HG03439 (cell line): Measurements from ENCODE around the gene GLS2.
"Not testable (repeated sequence)": the region's sequence is repeated elsewhere in the genome, so short reads cannot be mapped to it uniquely, and the experiment has no call there.

Experiments
- ATAC-seq: cut with Tn5 transposase; IDR thresholded peaks from one replicate; pipeline ENCODE4 v1.9.1; 2021; ENCODE audit warnings: mild to moderate bottlenecking, moderate library complexity; ENCODE audit not compliant: unreplicated experiment

Gene GLS2

DNA sequence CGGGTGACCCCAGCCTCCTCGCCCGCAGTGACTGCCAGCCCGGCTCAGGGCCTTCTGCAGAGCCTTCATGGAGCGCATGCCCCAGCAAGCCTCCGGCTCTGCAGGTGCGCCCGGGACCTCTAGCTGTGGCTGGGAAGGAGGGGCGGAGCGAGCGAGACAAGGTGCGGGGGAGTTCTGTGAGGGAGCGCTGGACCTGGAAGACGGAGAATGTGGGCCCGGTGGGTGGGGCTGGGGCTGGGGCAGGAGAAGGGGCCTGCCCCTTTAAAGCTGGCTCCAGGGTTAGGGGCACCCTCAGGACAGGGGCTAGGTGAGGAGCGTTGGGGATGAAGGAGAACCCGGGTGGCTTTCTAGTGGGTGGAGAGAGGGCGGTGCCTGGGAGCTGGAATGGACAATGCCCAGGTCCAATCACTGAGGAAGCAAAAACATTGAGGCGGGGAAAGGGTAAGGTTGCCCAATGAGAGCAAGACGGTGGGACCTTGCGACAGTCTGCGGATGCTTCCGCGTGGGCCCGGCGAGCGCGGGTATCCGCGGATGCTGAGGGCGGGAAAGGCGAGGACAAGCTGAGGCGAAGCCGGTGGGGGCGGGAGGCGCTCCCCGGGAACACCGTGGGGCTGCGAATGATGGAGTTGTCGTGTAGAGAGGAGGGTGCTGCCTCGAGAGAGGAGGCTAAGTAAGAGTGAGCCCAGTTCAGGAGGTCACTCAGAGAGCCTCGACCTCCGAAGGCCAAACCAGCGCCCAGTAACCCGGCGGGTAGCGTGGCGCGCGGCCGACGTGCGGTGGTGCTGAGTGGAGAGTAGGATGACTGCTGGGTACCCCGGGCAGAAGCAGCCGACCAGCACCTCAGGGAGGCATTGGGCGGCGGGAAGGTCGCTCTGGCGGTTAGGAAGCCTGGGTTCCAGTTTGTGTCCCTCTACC is at the start of gene GLS2:
Gene GLS2 (minus strand): TSS at position 121 of the 915 bp plus-strand sequence. CDS start 43 bp downstream, at position 78.
- ATAC-seq, result peak; percentile 89

DNA sequence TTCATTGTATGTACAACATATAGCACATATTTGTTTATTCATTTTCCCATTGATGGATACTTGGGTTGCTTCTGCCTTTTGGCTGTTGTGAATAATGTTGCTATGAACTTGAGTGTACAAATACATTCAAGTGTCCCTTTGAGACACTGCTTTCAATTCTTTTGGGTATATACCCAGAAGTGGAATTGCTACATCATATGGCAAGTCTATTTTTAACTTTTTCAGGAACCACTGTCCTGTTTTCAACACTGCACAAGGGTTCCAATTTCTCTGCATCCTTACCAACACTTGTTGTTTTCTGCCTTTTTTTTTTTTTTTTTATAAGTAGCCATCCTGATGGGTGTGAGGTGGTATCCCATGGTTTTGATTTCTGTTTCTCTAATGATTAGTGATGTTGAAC is 49.6 kb upstream of the GLS2 start:
- no peak for ATAC-seq

- ATAC-seq, result no peak
Measured at GRCh38 chr12:56530390-56531055, 42.6 kb upstream of the GLS2 start.

DNA sequence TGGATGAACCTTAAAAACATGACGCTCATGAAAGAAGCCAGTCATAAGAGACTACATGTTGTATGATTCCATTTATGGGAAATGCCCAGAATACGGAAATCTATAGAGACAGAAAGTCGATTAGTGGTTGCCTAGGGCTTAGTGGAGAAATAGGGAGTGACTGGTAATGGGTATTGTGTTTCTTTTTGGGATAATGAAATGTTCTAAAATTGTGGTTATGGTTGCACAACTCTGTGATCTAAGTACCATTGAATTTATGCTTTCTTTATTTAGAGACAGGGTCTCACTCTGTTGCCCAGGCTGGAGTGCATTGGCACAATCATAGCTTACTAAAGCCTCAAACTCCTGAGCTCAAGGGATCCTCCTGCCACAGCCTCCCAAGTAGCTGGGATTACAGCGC is 41.7 kb upstream of the GLS2 start:
- no peak for ATAC-seq

- ATAC-seq, result no peak
Measured at GRCh38 chr12:56528846-56529245, 40.9 kb upstream of the GLS2 start.

DNA sequence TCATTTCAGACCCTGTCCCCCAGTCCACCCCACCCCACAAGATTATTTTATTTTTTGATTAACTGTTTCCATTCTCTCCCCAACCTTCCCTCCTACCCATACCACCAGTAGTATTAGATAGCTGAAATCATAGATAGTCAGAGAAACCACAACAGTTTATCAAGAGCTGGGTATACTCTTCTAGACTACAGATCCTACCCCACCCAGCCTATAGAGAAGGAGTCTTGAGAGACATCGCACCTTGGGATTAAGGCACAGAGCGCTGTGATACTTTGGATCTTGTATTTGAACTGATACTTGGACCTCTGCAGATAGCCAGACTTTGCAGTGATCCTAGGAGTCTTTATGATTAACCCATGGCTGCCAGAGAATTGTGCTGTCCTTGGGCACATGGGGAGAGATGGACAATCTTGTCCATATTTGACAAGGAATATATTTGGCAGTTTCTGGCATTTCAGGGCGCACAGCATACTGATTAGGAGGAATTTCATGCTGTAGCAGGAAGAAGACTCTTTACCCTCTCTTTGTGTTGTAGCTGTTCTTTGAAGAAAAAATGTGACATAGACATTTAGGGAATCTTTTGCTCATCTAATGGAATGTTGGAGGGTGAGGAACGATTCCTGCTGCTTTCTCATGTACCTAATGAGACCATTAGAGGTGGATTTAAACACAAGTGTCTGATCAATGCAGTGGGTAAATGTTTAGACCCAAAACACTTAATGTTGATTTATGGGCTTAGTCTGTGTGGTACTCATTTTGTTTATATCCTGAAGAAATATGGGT is 34.6 kb upstream of the GLS2 start:
- no peak for ATAC-seq

DNA sequence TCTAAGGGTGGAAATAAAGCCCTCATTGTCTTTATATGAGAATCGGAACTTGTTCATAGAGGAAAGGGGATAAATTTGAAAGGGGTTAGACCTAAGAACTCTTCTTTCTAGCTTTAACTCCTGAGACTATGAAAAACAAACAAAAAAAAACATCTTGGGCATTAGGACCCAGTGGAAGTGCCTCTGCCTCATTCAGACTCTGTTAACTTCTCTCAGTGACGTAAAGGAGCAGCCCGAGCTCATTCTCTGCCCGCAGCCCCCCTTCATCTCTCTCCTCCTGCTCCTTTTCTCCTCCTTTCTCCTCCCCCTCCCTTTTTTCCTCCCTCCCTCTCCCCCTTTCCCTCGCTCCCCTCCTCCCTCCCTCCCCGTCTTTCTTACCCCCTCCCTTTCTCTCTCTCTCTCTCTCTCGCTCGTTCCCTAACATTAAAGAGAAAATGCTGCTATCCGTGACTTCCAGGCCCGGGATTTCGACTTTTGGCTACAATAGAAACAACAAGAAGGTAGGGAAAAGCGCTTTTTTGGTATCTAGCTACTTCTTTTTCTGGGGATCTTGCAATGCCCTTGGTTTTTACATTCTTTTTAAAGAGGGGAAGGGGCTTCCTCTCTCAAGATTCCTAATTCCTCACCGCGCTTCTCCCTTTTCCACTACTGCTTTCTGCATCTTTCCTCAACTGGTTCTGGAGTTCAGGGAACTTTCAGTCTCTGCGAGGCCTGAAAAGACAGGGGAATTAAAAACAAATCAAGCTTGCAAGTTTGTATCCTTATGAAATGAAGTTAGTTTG is 33.8 kb upstream of the GLS2 start, which contains the start of gene RBMS2:
Gene RBMS2 (plus strand): TSS at position 231 of the 782 bp plus-strand sequence. CDS start 204 bp downstream, at position 435.
- no peak for ATAC-seq

GRCh38 chr12:56521209-56521589 is 33.2 kb upstream of the GLS2 start:
- no peak for ATAC-seq

DNA sequence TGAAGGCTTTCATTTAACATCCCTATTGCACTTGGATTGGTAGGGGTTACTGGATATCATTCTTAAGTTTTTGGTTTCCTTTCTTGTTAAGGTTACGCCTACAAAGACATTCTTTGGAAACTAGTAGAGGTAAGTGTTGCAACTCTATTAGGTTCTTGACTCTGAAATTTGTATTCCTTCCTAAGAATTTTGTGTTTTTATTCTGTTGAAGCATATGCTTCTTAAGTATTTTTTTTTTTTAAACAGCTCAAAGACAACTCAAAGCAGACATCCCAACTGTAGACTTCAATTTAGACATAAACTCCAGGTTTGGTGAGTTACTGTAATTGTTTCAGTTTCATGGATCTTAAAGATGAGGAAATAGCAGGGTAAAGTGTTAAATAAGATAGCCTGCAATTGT is 32.5 kb upstream of the GLS2 start:
- ATAC-seq, result no peak

DNA sequence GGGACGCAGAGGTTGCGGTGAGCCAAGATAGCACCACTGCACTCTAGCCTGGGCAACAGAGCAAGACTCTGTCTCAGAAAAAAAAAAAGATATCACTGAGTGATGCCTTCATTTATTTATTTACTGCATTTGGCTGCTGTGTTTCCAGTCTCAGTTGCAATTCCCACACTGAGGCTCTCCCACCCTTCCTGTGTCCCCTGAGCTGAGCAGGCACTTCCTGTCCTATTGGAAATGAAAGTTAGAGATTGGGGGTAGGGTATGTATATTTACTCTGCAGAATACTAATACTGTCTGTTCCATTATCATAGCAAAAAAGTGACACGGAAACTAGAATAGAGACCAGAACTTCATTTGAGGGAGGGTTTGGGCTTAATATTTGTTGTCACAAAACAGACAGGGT is 32.1 kb upstream of the GLS2 start:
- no peak for ATAC-seq

DNA sequence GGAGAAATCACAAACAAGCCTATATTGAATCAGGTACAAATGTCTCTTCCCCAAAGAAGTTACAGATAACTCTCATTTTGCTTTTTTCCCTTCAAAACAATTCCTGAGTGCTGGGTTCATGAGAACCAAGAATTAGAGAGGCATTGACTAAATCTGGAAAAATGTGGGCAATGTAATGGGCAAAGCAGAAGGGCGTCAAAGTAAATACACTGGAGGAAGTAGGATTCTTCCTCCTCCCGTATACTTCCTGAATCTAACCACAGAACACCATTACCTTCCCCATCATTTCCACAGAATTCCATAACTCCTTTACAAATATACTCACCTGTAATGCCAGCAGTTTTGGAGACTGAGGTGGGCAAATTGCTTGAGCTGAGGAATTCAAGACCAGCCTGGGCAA is 30.6 kb upstream of the GLS2 start:
- no peak for ATAC-seq

DNA sequence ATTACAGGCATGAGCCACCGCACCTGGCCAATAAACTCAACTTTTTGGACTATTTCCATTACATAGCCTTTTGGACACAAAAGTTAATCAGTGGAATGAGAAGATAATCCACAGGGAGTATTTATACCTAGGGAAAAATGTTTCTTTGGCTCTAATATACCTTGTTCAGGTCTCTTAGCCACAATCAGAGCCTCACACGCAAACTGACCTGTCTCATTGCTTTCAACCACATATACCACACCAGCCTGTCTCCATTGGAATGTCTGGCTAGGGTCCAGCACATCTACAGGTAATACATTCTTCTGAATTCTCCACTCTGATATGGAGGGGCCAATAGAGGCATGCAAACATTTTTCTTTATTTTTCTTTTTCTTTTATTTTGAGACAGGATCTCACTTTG is 29.9 kb upstream of the GLS2 start:
- ATAC-seq, result no peak

DNA sequence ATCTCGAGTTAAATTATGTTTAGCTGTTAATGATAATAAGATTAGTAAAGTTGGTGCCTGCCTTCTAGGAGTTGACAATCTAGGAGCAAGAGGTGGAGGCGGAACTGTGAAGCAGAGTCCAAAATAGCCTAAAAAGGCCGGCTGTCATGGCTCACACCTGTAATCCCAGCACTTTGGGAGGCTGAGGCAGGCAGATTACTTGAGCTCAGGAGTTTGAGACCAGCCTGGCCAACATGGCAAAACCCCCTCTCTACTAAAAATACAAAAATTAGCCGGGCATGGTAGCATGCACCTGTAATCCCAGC is 26.0 kb upstream of the GLS2 start:
- ATAC-seq, result not testable (repeated sequence)

- ATAC-seq, result no peak
Measured at GRCh38 chr12:56510786-56511185, 22.8 kb upstream of the GLS2 start.

DNA sequence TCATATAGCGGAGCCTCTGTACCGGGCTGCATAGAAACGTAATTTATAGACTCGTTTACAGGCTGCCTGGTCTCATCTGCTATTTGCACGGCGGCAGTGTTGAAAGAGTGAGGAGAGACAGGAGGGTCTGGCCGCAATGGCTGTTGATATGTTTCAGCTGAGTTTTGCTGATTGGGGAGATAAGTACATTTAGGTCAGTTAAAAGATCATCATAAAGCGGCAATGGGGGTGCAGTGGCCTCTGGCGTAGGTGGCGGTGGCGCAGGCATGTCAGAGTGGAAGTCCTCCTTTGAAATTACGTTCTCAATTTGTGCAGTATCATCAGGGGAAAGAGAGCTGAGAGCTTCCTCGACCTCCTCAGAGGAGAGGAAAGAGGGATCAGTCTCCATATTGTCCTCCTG is 11.9 kb upstream of the GLS2 start:
- ATAC-seq, result not testable (repeated sequence)

DNA sequence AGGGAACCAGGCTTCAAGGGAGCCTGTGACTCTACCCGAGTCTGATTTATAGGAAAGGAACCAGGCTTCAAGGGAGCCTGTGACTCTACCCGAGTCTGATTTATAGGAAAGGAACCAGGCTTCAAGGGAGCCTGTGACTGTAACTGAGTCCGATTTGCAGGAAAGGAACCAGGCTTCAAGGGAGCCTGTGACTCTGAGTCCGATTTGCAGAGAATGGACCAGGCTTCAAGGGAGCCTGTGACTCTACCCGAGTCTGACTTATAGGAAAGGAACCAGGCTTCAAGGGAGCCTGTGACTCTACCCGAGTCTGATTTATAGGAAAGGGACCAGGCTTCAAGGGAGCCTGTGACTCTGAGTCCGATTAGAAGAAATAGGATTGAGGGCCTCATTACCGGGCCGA is 11.5 kb upstream of the GLS2 start:
- ATAC-seq, result not testable (repeated sequence)

DNA sequence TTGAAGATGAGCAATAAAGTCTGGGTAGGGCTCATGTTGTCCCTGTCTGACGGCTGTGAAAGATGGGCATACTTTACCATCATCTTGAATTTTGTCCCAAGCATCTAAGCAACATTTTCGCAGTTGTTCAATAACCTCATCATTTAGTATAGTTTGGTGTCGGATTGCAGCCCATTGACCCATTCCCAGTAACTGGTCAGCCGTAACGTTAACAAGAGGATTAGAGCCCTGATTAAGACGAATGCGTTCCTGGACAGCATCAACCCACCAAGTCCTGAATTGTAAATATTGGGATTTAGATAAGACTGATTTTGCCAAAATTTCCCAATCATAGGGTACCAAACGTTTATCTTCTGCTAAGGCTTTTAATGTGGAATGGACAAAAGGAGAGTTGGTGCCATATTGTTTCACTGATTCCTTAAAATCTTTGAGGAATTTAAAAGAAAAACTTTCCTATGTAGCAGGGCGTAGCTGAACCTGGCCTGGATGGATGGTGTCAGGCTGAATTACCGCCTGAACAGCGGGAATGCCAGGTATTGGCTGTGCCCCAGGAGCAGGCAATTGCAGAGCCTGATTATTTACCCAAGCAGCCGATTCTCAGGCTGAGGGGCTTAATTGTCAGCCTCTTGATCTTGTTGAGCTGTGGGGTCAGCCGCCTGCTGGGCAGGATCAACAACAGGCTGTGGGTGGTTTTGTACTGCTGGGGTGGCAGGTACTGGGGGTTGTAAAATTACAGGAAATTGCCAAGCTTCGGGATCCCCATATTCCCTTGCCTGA is 10.4 kb upstream of the GLS2 start:
- not testable (repeated sequence) for ATAC-seq

DNA sequence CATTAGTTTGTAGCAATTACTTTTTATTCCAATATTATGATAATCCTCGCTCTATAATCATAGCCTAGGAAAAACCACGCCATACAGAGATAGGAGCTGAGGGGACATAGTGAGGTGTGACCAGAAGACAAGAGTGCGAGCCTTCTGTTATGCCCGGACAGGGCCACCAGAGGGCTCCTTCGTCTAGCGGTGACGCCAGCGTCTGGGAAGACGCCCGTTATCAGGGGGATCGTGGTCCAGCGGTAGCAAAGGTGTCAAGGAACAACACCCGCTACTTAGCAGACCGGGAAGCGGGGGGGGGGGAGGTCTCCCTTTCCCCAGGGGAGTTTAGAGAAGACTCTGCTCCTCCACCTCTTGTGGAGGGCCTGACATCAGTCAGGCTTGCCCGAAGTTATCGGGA is 8.7 kb upstream of the GLS2 start:
- not testable (repeated sequence) for ATAC-seq

DNA sequence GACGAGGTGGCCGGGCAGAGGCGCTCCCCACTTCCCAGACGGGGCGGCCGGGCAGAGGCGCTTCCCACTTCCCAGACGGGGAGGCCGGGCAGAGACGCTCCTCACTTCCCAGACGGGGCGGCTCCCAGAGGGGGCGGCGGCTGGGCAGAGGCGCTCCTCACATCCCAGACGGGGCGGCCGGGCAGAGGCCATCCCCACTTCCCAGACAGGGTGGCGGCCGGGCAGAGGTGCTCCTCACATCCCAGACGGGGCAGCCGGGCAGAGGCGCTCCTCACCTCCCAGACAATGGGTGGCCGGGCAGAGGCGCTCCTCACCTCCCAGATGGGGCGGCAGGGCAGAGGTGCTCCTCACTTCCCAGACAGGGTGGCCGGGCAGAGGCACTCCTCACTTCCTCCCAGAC is 6.5 kb upstream of the GLS2 start:
- not testable (repeated sequence) for ATAC-seq

DNA sequence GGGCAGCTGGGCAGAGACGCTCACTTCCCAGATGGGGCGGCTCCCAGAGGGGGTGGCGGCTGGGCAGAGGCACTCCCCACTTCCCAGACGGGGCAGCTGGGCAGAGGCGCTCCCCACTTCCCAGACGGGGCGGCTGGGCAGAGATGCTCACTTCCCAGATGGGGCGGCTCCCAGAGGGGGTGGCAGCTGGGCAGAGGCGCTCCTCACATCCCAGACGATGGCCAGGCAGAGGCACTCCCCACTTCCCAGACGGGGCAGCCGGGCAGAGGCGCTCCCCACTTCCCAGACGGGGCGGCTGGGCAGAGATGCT is 6.1 kb upstream of the GLS2 start:
- not testable (repeated sequence) for ATAC-seq
